Measurements from ENCODE around the gene SLIT1.

The SLIT1 gene

DNA sequence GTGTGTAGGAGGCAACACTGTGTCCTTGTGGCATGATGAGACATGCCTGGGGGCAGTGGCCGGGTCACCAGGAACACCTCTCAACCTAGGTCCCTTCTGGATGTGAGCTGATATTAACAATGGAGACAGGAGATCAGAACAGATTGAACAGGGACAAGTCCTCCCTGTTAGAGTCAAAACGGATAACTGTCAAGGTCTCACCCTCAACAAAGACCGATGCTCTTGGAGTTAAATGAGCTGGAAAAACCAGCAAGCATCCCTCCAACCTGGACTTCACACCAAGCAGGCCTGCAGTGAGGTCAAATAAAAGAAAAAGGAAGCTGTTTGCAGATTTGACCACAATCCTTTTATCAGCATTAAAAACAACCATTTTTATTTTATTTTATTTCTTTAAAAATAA lies 49.0 kb downstream of the SLIT1 start:
- no peak overlapping the region for H4K8ac ChIP-seq (ENCODE audit: low read depth, low read length)
- H2BK5ac ChIP-seq (ENCODE audit: low read length), result no peak overlapping the region
- peaks cover 10% of the 10 kb centered on the region for H3K4me1 ChIP-seq (ENCODE audit: control insufficient read depth, low read depth, low read length)
- no peaks in the 10 kb centered on the region for H3K36me3 ChIP-seq (ENCODE audit: control insufficient read depth, insufficient read depth, low read length)
- no peaks in the 10 kb centered on the region for H3K27me3 ChIP-seq (ENCODE audit: insufficient read depth, low read length, poor library complexity)
- H3K4me3 ChIP-seq (ENCODE audit: low read length), result no peak overlapping the region
- no peaks in the 10 kb centered on the region for H3K79me1 ChIP-seq (ENCODE audit: low read length)
- no peak overlapping the region for H3K27ac ChIP-seq (ENCODE audit: low read depth, low read length)
- H2BK15ac ChIP-seq (replicated peaks; ENCODE audit: low read depth), result no peak overlapping the region
- no peaks in the 10 kb centered on the region for H3K79me2 ChIP-seq (ENCODE audit: control insufficient read depth, insufficient read depth, low read length)
- H3K23ac ChIP-seq (ENCODE audit: low read length), result no peak overlapping the region
- H4K5ac ChIP-seq (ENCODE audit: low read length), result no peak overlapping the region
- no peak for DNase-seq
- H3K56ac ChIP-seq (ENCODE audit: low read length), result no peak overlapping the region
- no peak overlapping the region for H3K4me2 ChIP-seq (ENCODE audit: low read length)
- no peak overlapping the region for H2BK120ac ChIP-seq (ENCODE audit: low read depth, low read length)
- no CpG with 5 or more reads among the region's 3 CpGs for WGBS (ENCODE audit: extremely low coverage, insufficient coverage, low lambda C conversion rate)
- no peak overlapping the region for H3K4ac ChIP-seq (ENCODE audit: low read depth, low read length)
- H2AK5ac ChIP-seq (ENCODE audit: low read length), result no peak overlapping the region
- H3K18ac ChIP-seq (ENCODE audit: low read length), result no peak overlapping the region
- no peak overlapping the region for H3K9ac ChIP-seq (ENCODE audit: low read length)

DNA sequence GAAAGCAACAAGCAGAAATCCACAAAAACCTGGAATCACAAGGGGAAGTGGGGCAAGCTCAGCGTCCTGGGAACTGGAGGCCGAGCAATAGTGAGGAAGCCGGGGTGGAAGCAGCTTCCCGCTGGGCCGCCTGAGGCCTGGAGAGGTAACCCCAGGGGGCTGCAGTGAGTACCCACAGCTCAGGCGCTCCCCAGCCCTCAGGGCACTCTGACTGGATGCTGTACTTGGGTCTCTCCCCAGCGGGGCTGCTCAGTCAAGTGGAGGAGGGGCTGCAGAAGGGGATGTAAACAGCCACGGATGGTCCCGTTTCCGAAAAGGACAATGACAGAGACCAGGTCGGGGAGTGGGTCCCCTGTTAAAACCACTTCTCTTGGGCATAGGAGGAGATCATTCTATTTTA lies 50.3 kb downstream of the SLIT1 start:
- Histone ChIP-seq H3K36me3 (ENCODE audit: control insufficient read depth, insufficient read depth, low read length) (no peaks in the 10 kb centered on the region), H2BK5ac (ENCODE audit: low read length) (no peak overlapping the region), H3K4me3 (ENCODE audit: low read length) (no peak overlapping the region), H3K18ac (ENCODE audit: low read length) (no peak overlapping the region), H3K79me1 (ENCODE audit: low read length) (no peaks in the 10 kb centered on the region), H3K79me2 (ENCODE audit: control insufficient read depth, insufficient read depth, low read length) (no peaks in the 10 kb centered on the region), H3K23ac (ENCODE audit: low read length) (no peak overlapping the region), H2BK120ac (ENCODE audit: low read depth, low read length) (no peak overlapping the region), H3K27ac (ENCODE audit: low read depth, low read length) (no peak overlapping the region), H3K9ac (ENCODE audit: low read length) (no peak overlapping the region), H3K56ac (ENCODE audit: low read length) (no peak overlapping the region), H4K5ac (ENCODE audit: low read length) (no peak overlapping the region), H3K4ac (ENCODE audit: low read depth, low read length) (no peak overlapping the region), H4K8ac (ENCODE audit: low read depth, low read length) (no peak overlapping the region), H3K4me1 (ENCODE audit: control insufficient read depth, low read depth, low read length) (peaks cover 5% of the 10 kb centered on the region), H2BK15ac (replicated peaks; ENCODE audit: low read depth) (no peak overlapping the region), H2AK5ac (ENCODE audit: low read length) (no peak overlapping the region), H3K27me3 (ENCODE audit: insufficient read depth, low read length, poor library complexity) (no peaks in the 10 kb centered on the region), H3K4me2 (ENCODE audit: low read length) (no peak overlapping the region)
- no peak for DNase-seq
- WGBS (ENCODE audit: extremely low coverage, insufficient coverage, low lambda C conversion rate), result no CpG with 5 or more reads among the region's 11 CpGs

DNA sequence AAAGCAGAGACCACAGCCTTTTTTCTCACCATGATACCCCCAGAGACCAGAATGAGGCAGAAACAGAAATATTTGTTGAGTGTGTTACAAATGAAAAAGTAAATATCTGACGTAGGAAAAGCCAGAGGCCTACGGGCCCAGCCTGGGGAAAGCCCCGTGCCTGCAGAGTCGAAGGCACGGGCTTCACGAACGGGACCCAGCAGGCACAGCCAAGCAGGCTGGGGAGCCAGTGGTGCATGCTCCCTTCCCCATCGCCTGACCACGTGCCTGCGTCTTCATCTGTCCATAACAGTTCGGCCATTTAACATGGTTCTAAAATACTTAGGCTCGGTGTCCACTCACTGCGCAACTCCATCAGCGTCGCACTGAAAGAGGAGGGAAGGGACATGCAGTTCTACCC lies 50.8 kb downstream of the SLIT1 start:
- Histone ChIP-seq H3K4me3 (ENCODE audit: low read length) (no peak overlapping the region), H3K4ac (ENCODE audit: low read depth, low read length) (no peak overlapping the region), H3K18ac (ENCODE audit: low read length) (no peak overlapping the region), H2BK120ac (ENCODE audit: low read depth, low read length) (no peak overlapping the region), H3K36me3 (ENCODE audit: control insufficient read depth, insufficient read depth, low read length) (no peaks in the 10 kb centered on the region), H3K4me1 (ENCODE audit: control insufficient read depth, low read depth, low read length) (peaks cover 2% of the 10 kb centered on the region), H3K79me1 (ENCODE audit: low read length) (no peaks in the 10 kb centered on the region), H3K27me3 (ENCODE audit: insufficient read depth, low read length, poor library complexity) (no peaks in the 10 kb centered on the region), H3K23ac (ENCODE audit: low read length) (no peak overlapping the region), H4K5ac (ENCODE audit: low read length) (no peak overlapping the region), H3K9ac (ENCODE audit: low read length) (no peak overlapping the region), H4K8ac (ENCODE audit: low read depth, low read length) (no peak overlapping the region), H3K56ac (ENCODE audit: low read length) (no peak overlapping the region), H2BK5ac (ENCODE audit: low read length) (no peak overlapping the region), H3K4me2 (ENCODE audit: low read length) (no peak overlapping the region), H3K27ac (ENCODE audit: low read depth, low read length) (no peak overlapping the region), H2BK15ac (replicated peaks; ENCODE audit: low read depth) (no peak overlapping the region), H2AK5ac (ENCODE audit: low read length) (no peak overlapping the region), H3K79me2 (ENCODE audit: control insufficient read depth, insufficient read depth, low read length) (no peaks in the 10 kb centered on the region)
- no CpG with 5 or more reads among the region's 15 CpGs for WGBS (ENCODE audit: extremely low coverage, insufficient coverage, low lambda C conversion rate)
- DNase-seq, result no peak

- Histone ChIP-seq H3K27me3 (ENCODE audit: insufficient read depth, low read length, poor library complexity) (no peaks in the 10 kb centered on the region), H3K4me2 (ENCODE audit: low read length) (no peak overlapping the region), H2AK5ac (ENCODE audit: low read length) (no peak overlapping the region), H3K9ac (ENCODE audit: low read length) (no peak overlapping the region), H4K8ac (ENCODE audit: low read depth, low read length) (no peak overlapping the region), H3K79me2 (ENCODE audit: control insufficient read depth, insufficient read depth, low read length) (no peaks in the 10 kb centered on the region), H3K4me3 (ENCODE audit: low read length) (no peak overlapping the region), H3K18ac (ENCODE audit: low read length) (no peak overlapping the region), H3K4ac (ENCODE audit: low read depth, low read length) (no peak overlapping the region), H2BK5ac (ENCODE audit: low read length) (no peak overlapping the region), H3K23ac (ENCODE audit: low read length) (no peak overlapping the region), H3K36me3 (ENCODE audit: control insufficient read depth, insufficient read depth, low read length) (no peaks in the 10 kb centered on the region), H3K4me1 (ENCODE audit: control insufficient read depth, low read depth, low read length) (no peaks in the 10 kb centered on the region), H3K27ac (ENCODE audit: low read depth, low read length) (no peak overlapping the region), H3K79me1 (ENCODE audit: low read length) (no peaks in the 10 kb centered on the region), H2BK15ac (replicated peaks; ENCODE audit: low read depth) (no peak overlapping the region), H4K5ac (ENCODE audit: low read length) (no peak overlapping the region), H3K56ac (ENCODE audit: low read length) (no peak overlapping the region), H2BK120ac (ENCODE audit: low read depth, low read length) (no peak overlapping the region)
- DNase-seq, result peak; percentile 13
- WGBS (ENCODE audit: extremely low coverage, insufficient coverage, low lambda C conversion rate), result no CpG with 5 or more reads among the region's 11 CpGs
Observed at GRCh38 chr10:97134110-97134509, 51.6 kb downstream of the SLIT1 start.

DNA sequence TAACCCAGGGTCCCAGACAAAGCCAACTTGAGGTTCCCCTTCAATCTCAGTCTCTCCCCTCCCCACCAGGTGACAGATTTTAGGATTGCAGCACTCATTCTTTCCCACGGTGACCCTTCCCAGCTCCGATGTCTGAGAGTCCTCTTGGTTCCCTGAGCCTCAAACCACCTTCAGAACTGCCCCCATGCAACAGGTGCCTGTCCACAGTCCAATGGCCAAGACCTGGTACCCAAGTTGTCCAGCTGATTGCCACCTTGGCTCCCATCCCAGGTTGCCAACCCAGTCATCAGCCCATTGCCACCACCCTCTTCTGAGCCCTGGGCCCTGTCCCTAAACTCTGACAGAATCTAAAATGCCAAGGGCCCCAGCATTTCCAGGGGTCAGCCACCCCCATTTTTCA lies 53.5 kb downstream of the SLIT1 start:
- H3K4ac ChIP-seq (ENCODE audit: low read depth, low read length), result no peak overlapping the region
- no peak overlapping the region for H3K4me3 ChIP-seq (ENCODE audit: low read length)
- H3K79me2 ChIP-seq (ENCODE audit: control insufficient read depth, insufficient read depth, low read length), result no peaks in the 10 kb centered on the region
- H2BK120ac ChIP-seq (ENCODE audit: low read depth, low read length), result no peak overlapping the region
- H3K36me3 ChIP-seq (ENCODE audit: control insufficient read depth, insufficient read depth, low read length), result no peaks in the 10 kb centered on the region
- no peaks in the 10 kb centered on the region for H3K79me1 ChIP-seq (ENCODE audit: low read length)
- DNase-seq, result no peak
- no peak overlapping the region for H2BK5ac ChIP-seq (ENCODE audit: low read length)
- no peak overlapping the region for H2BK15ac ChIP-seq (replicated peaks; ENCODE audit: low read depth)
- no peak overlapping the region for H2AK5ac ChIP-seq (ENCODE audit: low read length)
- no CpG with 5 or more reads among the region's 2 CpGs for WGBS (ENCODE audit: extremely low coverage, insufficient coverage, low lambda C conversion rate)
- no peak overlapping the region for H3K9ac ChIP-seq (ENCODE audit: low read length)
- no peak overlapping the region for H4K5ac ChIP-seq (ENCODE audit: low read length)
- H3K4me2 ChIP-seq (ENCODE audit: low read length), result no peak overlapping the region
- H3K56ac ChIP-seq (ENCODE audit: low read length), result no peak overlapping the region
- no peak overlapping the region for H3K27ac ChIP-seq (ENCODE audit: low read depth, low read length)
- H3K4me1 ChIP-seq (ENCODE audit: control insufficient read depth, low read depth, low read length), result no peaks in the 10 kb centered on the region
- H3K18ac ChIP-seq (ENCODE audit: low read length), result no peak overlapping the region
- no peak overlapping the region for H3K23ac ChIP-seq (ENCODE audit: low read length)
- H3K27me3 ChIP-seq (ENCODE audit: insufficient read depth, low read length, poor library complexity), result no peaks in the 10 kb centered on the region
- H4K8ac ChIP-seq (ENCODE audit: low read depth, low read length), result no peak overlapping the region

GRCh38 chr10:97131666-97132065 lies 54.1 kb downstream of the SLIT1 start:
- no peaks in the 10 kb centered on the region for H3K4me1 ChIP-seq (ENCODE audit: control insufficient read depth, low read depth, low read length)
- H3K79me2 ChIP-seq (ENCODE audit: control insufficient read depth, insufficient read depth, low read length), result no peaks in the 10 kb centered on the region
- no peak overlapping the region for H2AK5ac ChIP-seq (ENCODE audit: low read length)
- H3K36me3 ChIP-seq (ENCODE audit: control insufficient read depth, insufficient read depth, low read length), result no peaks in the 10 kb centered on the region
- H4K5ac ChIP-seq (ENCODE audit: low read length), result no peak overlapping the region
- no peak overlapping the region for H2BK15ac ChIP-seq (replicated peaks; ENCODE audit: low read depth)
- H3K27ac ChIP-seq (ENCODE audit: low read depth, low read length), result no peak overlapping the region
- no CpG with 5 or more reads among the region's 9 CpGs for WGBS (ENCODE audit: extremely low coverage, insufficient coverage, low lambda C conversion rate)
- no peaks in the 10 kb centered on the region for H3K79me1 ChIP-seq (ENCODE audit: low read length)
- no peaks in the 10 kb centered on the region for H3K27me3 ChIP-seq (ENCODE audit: insufficient read depth, low read length, poor library complexity)
- no peak overlapping the region for H3K4ac ChIP-seq (ENCODE audit: low read depth, low read length)
- no peak overlapping the region for H3K18ac ChIP-seq (ENCODE audit: low read length)
- H3K23ac ChIP-seq (ENCODE audit: low read length), result no peak overlapping the region
- no peak overlapping the region for H4K8ac ChIP-seq (ENCODE audit: low read depth, low read length)
- H3K4me3 ChIP-seq (ENCODE audit: low read length), result no peak overlapping the region
- H2BK5ac ChIP-seq (ENCODE audit: low read length), result no peak overlapping the region
- H3K4me2 ChIP-seq (ENCODE audit: low read length), result no peak overlapping the region
- no peak overlapping the region for H2BK120ac ChIP-seq (ENCODE audit: low read depth, low read length)
- no peak for DNase-seq
- no peak overlapping the region for H3K9ac ChIP-seq (ENCODE audit: low read length)
- H3K56ac ChIP-seq (ENCODE audit: low read length), result no peak overlapping the region
